ENCODE results near the gene KRT2.

Gene KRT2

GRCh38 chr12:52601671-52602070 is 50.3 kb downstream of the KRT2 start:
- no peak for ATAC-seq
- TF ChIP-seq ZFP30 (CRISPR knock-in tag; IDR thresholded peaks at IDR 0.05) (no peak), RARB (CRISPR knock-in tag; IDR thresholded peaks at IDR 0.05) (no peak), ZNF70 (CRISPR knock-in tag; IDR thresholded peaks at IDR 0.05) (no peak), OSR1 (CRISPR knock-in tag; IDR thresholded peaks at IDR 0.05) (no peak), SNAI2 (CRISPR knock-in tag; IDR thresholded peaks at IDR 0.05) (no peak), PPARA (CRISPR knock-in tag; IDR thresholded peaks at IDR 0.05; ENCODE audit: borderline replicate concordance) (no peak), CREB5 (CRISPR knock-in tag; IDR thresholded peaks at IDR 0.05; ENCODE audit: low read depth) (no peak), TCF4 (CRISPR knock-in tag; IDR thresholded peaks at IDR 0.05; ENCODE audit: borderline replicate concordance) (no peak), ESRRG (CRISPR knock-in tag; IDR thresholded peaks at IDR 0.05) (no peak), TSHZ2 (CRISPR knock-in tag; IDR thresholded peaks at IDR 0.05) (no peak), ZNF565 (CRISPR knock-in tag; conservative IDR thresholded peaks at IDR 0.05; ENCODE audit: low read depth) (no peak), CSRNP3 (CRISPR knock-in tag; IDR thresholded peaks at IDR 0.05) (no peak), ISL1 (CRISPR knock-in tag; IDR thresholded peaks at IDR 0.05) (no peak), GLIS3 (CRISPR knock-in tag; IDR thresholded peaks at IDR 0.05) (no peak), BACH2 (CRISPR knock-in tag; IDR thresholded peaks at IDR 0.05; ENCODE audit: borderline replicate concordance) (no peak), ZNF8 (CRISPR knock-in tag; IDR thresholded peaks at IDR 0.05) (no peak), CSDC2 (CRISPR knock-in tag; IDR thresholded peaks at IDR 0.05) (no peak), ZC3H10 (CRISPR knock-in tag; IDR thresholded peaks at IDR 0.05) (no peak)

GRCh38 chr12:52600941-52601481 is 51.0 kb downstream of the KRT2 start, which contains the start of gene KRT72:
Gene KRT72 (minus strand): TSS chr12:52601463. CDS start chr12:52601452, 11 bp downstream.
- TF ChIP-seq GLIS3 (CRISPR knock-in tag; IDR thresholded peaks at IDR 0.05) (no peak), ZNF565 (CRISPR knock-in tag; conservative IDR thresholded peaks at IDR 0.05; ENCODE audit: low read depth) (no peak), ZC3H10 (CRISPR knock-in tag; IDR thresholded peaks at IDR 0.05) (no peak), ESRRG (CRISPR knock-in tag; IDR thresholded peaks at IDR 0.05) (no peak), ZNF70 (CRISPR knock-in tag; IDR thresholded peaks at IDR 0.05) (no peak), BACH2 (CRISPR knock-in tag; IDR thresholded peaks at IDR 0.05; ENCODE audit: borderline replicate concordance) (no peak), ISL1 (CRISPR knock-in tag; IDR thresholded peaks at IDR 0.05) (no peak), PPARA (CRISPR knock-in tag; IDR thresholded peaks at IDR 0.05; ENCODE audit: borderline replicate concordance) (no peak)
- ATAC-seq, result no peak

- no peak for ATAC-seq
- TF ChIP-seq ZNF70 (CRISPR knock-in tag; IDR thresholded peaks at IDR 0.05) (no peak), TCF4 (CRISPR knock-in tag; IDR thresholded peaks at IDR 0.05; ENCODE audit: borderline replicate concordance) (no peak), ZFP3 (CRISPR knock-in tag; IDR thresholded peaks at IDR 0.05) (no peak), PPARA (CRISPR knock-in tag; IDR thresholded peaks at IDR 0.05; ENCODE audit: borderline replicate concordance) (no peak), TOX (CRISPR knock-in tag; IDR thresholded peaks at IDR 0.05; ENCODE audit: borderline replicate concordance) (no peak), BACH2 (CRISPR knock-in tag; IDR thresholded peaks at IDR 0.05; ENCODE audit: borderline replicate concordance) (no peak), CREB5 (CRISPR knock-in tag; IDR thresholded peaks at IDR 0.05; ENCODE audit: low read depth) (no peak), CSDC2 (CRISPR knock-in tag; IDR thresholded peaks at IDR 0.05) (no peak), ARNTL (CRISPR knock-in tag; IDR thresholded peaks at IDR 0.05; ENCODE audit: borderline replicate concordance, low read depth) (no peak), OSR1 (CRISPR knock-in tag; IDR thresholded peaks at IDR 0.05) (no peak), POU6F1 (CRISPR knock-in tag; IDR thresholded peaks at IDR 0.05; ENCODE audit: borderline replicate concordance, low read depth) (no peak), GLIS3 (CRISPR knock-in tag; IDR thresholded peaks at IDR 0.05) (no peak), CSRNP3 (CRISPR knock-in tag; IDR thresholded peaks at IDR 0.05) (no peak), ZNF565 (CRISPR knock-in tag; conservative IDR thresholded peaks at IDR 0.05; ENCODE audit: low read depth) (no peak), ZC3H10 (CRISPR knock-in tag; IDR thresholded peaks at IDR 0.05) (no peak), TSHZ2 (CRISPR knock-in tag; IDR thresholded peaks at IDR 0.05) (no peak)
Measured at GRCh38 chr12:52600475-52600874, 51.5 kb downstream of the KRT2 start.
